ENCODE data around the gene STEAP4.
"Not testable (repeated sequence)": the region's sequence is repeated elsewhere in the genome, so short reads cannot be mapped to it uniquely, and the experiment has no call there.

Gene STEAP4

GRCh38 chr7:88264987-88265386 is 41.7 kb downstream of the STEAP4 start:
- DNase-seq: not testable (repeated sequence)

- DNase-seq: no peak
Measured at GRCh38 chr7:88262562-88262961, 44.1 kb downstream of the STEAP4 start.

- no peak for DNase-seq
Measured at GRCh38 chr7:88260719-88261118, 46.0 kb downstream of the STEAP4 start.

GRCh38 chr7:88259656-88260380 is 46.9 kb downstream of the STEAP4 start:
- no peak for DNase-seq

- not testable (repeated sequence) for DNase-seq
Measured at GRCh38 chr7:88258296-88258695, 48.4 kb downstream of the STEAP4 start.

- DNase-seq: no peak
Measured at GRCh38 chr7:88256906-88257305, 49.8 kb downstream of the STEAP4 start.

GRCh38 chr7:88254721-88255424 is 51.8 kb downstream of the STEAP4 start:
- DNase-seq: no peak

GRCh38 chr7:88253640-88254039 is 53.1 kb downstream of the STEAP4 start:
- no peak for DNase-seq

GRCh38 chr7:88244258-88244657 is 62.4 kb downstream of the STEAP4 start:
- no peak for DNase-seq

- DNase-seq: no peak
Measured at GRCh38 chr7:88243345-88243909, 63.3 kb downstream of the STEAP4 start.

- no peak for DNase-seq
Measured at GRCh38 chr7:88239852-88240251, 66.8 kb downstream of the STEAP4 start.

- no peak for DNase-seq
Measured at GRCh38 chr7:88233828-88234227, 72.9 kb downstream of the STEAP4 start.

GRCh38 chr7:88230646-88231045 is 76.0 kb downstream of the STEAP4 start:
- no peak for DNase-seq

GRCh38 chr7:88229302-88229995 is 77.2 kb downstream of the STEAP4 start:
- no peak for DNase-seq

GRCh38 chr7:88226886-88227516 is 79.7 kb downstream of the STEAP4 start:
- DNase-seq: no peak

GRCh38 chr7:88226201-88226600 is 80.5 kb downstream of the STEAP4 start:
- no peak for DNase-seq

GRCh38 chr7:88224601-88225275 is 82.0 kb downstream of the STEAP4 start:
- DNase-seq: no peak

GRCh38 chr7:88223265-88223664 is 83.4 kb downstream of the STEAP4 start:
- no peak for DNase-seq
